ENCODE results near the gene CCDC87. TPM values are rescaled to one million over a fixed set of nuclear protein-coding genes. Genes with fewer than 3 reads are reported as not detected.

The CCDC87 gene
- total and polyA plus RNA-seq, 4 donors: 0.14 to 0.17 (median 0.14) TPM; not detected in 1

- Histone ChIP-seq H3K36me3 (ENCODE audit: control insufficient read depth in 4 of 4, insufficient read depth in 3 of 4, low read depth in 1 of 4, low read length in 3 of 4) (peaks cover 3 to 14% (median 8%) of the 10 kb centered on the region in 4 donors), H3K27ac (ENCODE audit: low read depth in 1 of 2, low read length in 2 of 2) (peak overlapping the region in 1 of 2 donors; percentile 8), H3K27me3 (ENCODE audit: control insufficient read depth in 4 of 4, insufficient read depth in 4 of 4, low read length in 3 of 4) (no peaks in the 10 kb centered on the region), H3K9me3 (ENCODE audit: control insufficient read depth in 4 of 4, low read length in 3 of 4) (no peaks in the 10 kb centered on the region), H3K9ac (ENCODE audit: low read depth in 1 of 2, low read length in 2 of 2) (no peak overlapping the region), H3K4me3 (ENCODE audit: low read depth in 1 of 3, low read length in 3 of 3) (no peak overlapping the region), H3K4me1 (ENCODE audit: control insufficient read depth in 4 of 4, insufficient read depth in 4 of 4, low read length in 3 of 4) (peaks cover 20 to 75% (median 56%) of the 10 kb centered on the region in 4 donors)
- no peak for TF ChIP-seq REST (IDR thresholded peaks at IDR 0.05)
- no peak for TF ChIP-seq FOXA1 (IDR thresholded peaks at IDR 0.05)
- no peak for TF ChIP-seq NR2F2 (IDR thresholded peaks at IDR 0.05)
- no peak for TF ChIP-seq MAX (IDR thresholded peaks at IDR 0.05)
- TF ChIP-seq CTCF (IDR thresholded peaks at IDR 0.05; ENCODE audit: low read depth, low read length, missing input control): no peak
- no peak for TF ChIP-seq GABPA (IDR thresholded peaks at IDR 0.05 in 1 of 2, conservative IDR thresholded peaks at IDR 0.05 in 1 of 2)
- TF ChIP-seq ATF3 (IDR thresholded peaks at IDR 0.05): no peak
- TF ChIP-seq TAF1 (conservative IDR thresholded peaks at IDR 0.05): no peak
- no peak for TF ChIP-seq HNF4G (IDR thresholded peaks at IDR 0.05)
- TF ChIP-seq RAD21 (IDR thresholded peaks at IDR 0.05): no peak
- TF ChIP-seq RXRA (IDR thresholded peaks at IDR 0.05): no peak
- TF ChIP-seq EGR1 (IDR thresholded peaks at IDR 0.05; ENCODE audit: low read depth in 2 of 2): no peak
- TF ChIP-seq HNF4A (conservative IDR thresholded peaks at IDR 0.05): no peak
- no peak for TF ChIP-seq ZBTB33 (IDR thresholded peaks at IDR 0.05)
- no peak for TF ChIP-seq FOXA2 (IDR thresholded peaks at IDR 0.05)
- no peak for TF ChIP-seq SP1 (IDR thresholded peaks at IDR 0.05)
- TF ChIP-seq JUND (IDR thresholded peaks at IDR 0.05): no peak
- no peak for DNase-seq (ENCODE audit: low spot score)
- 86% methylated on average over 6 of the region's 6 CpGs for WGBS
These were observed 10.2 kb upstream of the CCDC87 start for GRCh38 chr11:66603072-66603471.

Measured in liver (tissue), 9 donors.